Colonic mucosa (tissue), 4 donors: ENCODE measurements around the gene TRIM45. TPM values are rescaled to one million over a fixed set of nuclear protein-coding genes. Genes with fewer than 3 reads are reported as not detected.

ENCODE experiments used
- DNase-seq: peaks from one replicate; pipeline ENCODE4 v3.0.0-alpha.2; 2020
- H3K27ac ChIP-seq: fragments of 200-600 bp; one replicate; pipeline ENCODE4 v1.8.0; 2021
- H3K27me3 ChIP-seq: fragments of 200-600 bp; one replicate; pipeline ENCODE4 v1.8.0; 2021
- H3K36me3 ChIP-seq: fragments of 200-600 bp; one replicate; pipeline ENCODE4 v1.8.0; 2021
- H3K4me1 ChIP-seq: fragments of 200-600 bp; one replicate; pipeline ENCODE4 v1.8.0; 2021; ENCODE audit warnings: mild to moderate bottlenecking
- H3K4me3 ChIP-seq: fragments of 200-600 bp; one replicate; pipeline ENCODE4 v1.8.0; 2021
- H3K9ac ChIP-seq, 2 donors: one replicate each; pipeline ENCODE4 v1.7.0; 2013; ENCODE audit warnings: control low read depth in 2 of 2, low read depth in 2 of 2, low read length in 2 of 2
- H3K9me3 ChIP-seq: fragments of 200-600 bp; one replicate; pipeline ENCODE4 v1.8.0; 2021
- intact Hi-C: fragments of 100-400 bp; cut with DNase I; formaldehyde crosslinking; loops from one replicate; pipeline ENCODE4 v1.14.1; 2022
- total RNA-seq, 2 donors: library from RNA; stranded (reverse); fragmentation: NEBNext Ultra II Directional in 1 of 2; extraction: Animal tissue kit (Norgen Biotek cat#: 25700) in 1 of 2; gene quantifications; one replicate each; pipeline ENCODE4 v1.2.1, GENCODE V29; 2021
- TF ChIP-seq, protein P1 (sequence below): fragments of 200-600 bp; IDR thresholded peaks from one replicate; pipeline ENCODE4 v1.8.0; 2022; ENCODE audit warnings: antibody characterized with exemption, mild to moderate bottlenecking
- donor health status: healthy.
- donor health status: DM: no; HTN: no; CAD: no.
- donor health status: DM: no; HTN: no; CAD: no.

The TRIM45 gene
- total RNA-seq, 2 donors from 2014 or later: 1.2 to 4.1 TPM

DNA sequence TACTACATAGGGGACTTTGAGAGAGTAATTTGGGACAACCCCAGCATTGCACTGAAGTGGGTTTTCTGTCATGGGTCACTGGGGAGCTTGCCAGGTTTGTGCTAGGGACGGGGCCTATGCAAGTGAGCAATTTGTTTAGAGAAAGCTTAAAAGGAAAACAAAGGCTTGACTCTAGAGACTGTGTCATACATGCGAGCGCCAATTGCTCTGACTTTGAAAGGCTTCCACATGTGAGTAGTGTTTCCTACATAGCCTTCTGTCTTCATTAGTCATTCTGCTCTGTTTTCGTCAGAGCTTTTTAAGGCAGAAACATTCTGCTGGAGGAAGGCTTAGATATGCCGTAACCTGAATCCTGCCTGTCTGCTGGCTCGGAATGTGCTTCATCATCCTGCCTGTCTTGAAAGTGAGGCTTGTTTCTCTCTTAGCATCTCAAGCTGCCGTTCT, 28.4 kb downstream of the TRIM45 start:
- Histone ChIP-seq H3K9ac (no peak overlapping the region), H3K27me3 (no peaks in the 10 kb centered on the region), H3K9me3 (no peaks in the 10 kb centered on the region), H3K4me1 (no peaks in the 10 kb centered on the region), H3K4me3 (no peak overlapping the region), H3K27ac (peak overlapping the region; percentile 19), H3K36me3 (no peaks in the 10 kb centered on the region)
- DNase-seq: peak; percentile 30
- intact Hi-C loops: no loop called here
- TF ChIP-seq, protein P1, sequence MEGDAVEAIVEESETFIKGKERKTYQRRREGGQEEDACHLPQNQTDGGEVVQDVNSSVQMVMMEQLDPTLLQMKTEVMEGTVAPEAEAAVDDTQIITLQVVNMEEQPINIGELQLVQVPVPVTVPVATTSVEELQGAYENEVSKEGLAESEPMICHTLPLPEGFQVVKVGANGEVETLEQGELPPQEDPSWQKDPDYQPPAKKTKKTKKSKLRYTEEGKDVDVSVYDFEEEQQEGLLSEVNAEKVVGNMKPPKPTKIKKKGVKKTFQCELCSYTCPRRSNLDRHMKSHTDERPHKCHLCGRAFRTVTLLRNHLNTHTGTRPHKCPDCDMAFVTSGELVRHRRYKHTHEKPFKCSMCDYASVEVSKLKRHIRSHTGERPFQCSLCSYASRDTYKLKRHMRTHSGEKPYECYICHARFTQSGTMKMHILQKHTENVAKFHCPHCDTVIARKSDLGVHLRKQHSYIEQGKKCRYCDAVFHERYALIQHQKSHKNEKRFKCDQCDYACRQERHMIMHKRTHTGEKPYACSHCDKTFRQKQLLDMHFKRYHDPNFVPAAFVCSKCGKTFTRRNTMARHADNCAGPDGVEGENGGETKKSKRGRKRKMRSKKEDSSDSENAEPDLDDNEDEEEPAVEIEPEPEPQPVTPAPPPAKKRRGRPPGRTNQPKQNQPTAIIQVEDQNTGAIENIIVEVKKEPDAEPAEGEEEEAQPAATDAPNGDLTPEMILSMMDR: no peak

DNA sequence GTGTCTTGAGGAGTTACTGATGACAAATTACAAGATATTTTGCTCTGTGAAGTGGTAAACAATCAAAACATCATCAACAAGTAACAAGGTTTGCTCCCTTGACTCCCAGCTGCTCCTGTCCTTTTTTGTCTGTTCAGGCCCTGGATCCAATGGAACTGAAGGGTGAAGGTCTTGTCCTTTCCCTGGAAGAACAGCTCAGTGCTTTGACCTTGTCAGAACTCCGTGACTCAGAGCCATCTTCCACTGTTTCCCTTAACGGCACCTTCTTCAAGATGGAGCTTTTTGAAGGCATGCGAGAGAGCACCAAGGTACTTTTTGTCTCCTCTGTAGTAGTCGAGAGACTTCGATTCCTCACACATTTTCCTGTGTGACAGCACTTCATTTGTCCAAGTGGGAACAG, 29.0 kb downstream of the TRIM45 start:
- H3K27ac ChIP-seq: no peak overlapping the region
- no peak overlapping the region for H3K4me3 ChIP-seq
- intact Hi-C loops: no loop called here
- no peak overlapping the region for H3K9ac ChIP-seq
- TF ChIP-seq, protein P1: no peak
- H3K27me3 ChIP-seq: no peaks in the 10 kb centered on the region
- no peaks in the 10 kb centered on the region for H3K4me1 ChIP-seq
- no peaks in the 10 kb centered on the region for H3K9me3 ChIP-seq
- DNase-seq: no peak
- no peaks in the 10 kb centered on the region for H3K36me3 ChIP-seq

GRCh38 chr1:117089996-117090395, 31.6 kb downstream of the TRIM45 start:
- Histone ChIP-seq H3K36me3 (no peaks in the 10 kb centered on the region), H3K4me1 (no peaks in the 10 kb centered on the region), H3K9ac (no peak overlapping the region), H3K27ac (no peak overlapping the region), H3K9me3 (no peaks in the 10 kb centered on the region), H3K4me3 (no peak overlapping the region), H3K27me3 (no peaks in the 10 kb centered on the region)
- DNase-seq: no peak
- TF ChIP-seq, protein P1: no peak
- intact Hi-C loops: no loop called here

DNA sequence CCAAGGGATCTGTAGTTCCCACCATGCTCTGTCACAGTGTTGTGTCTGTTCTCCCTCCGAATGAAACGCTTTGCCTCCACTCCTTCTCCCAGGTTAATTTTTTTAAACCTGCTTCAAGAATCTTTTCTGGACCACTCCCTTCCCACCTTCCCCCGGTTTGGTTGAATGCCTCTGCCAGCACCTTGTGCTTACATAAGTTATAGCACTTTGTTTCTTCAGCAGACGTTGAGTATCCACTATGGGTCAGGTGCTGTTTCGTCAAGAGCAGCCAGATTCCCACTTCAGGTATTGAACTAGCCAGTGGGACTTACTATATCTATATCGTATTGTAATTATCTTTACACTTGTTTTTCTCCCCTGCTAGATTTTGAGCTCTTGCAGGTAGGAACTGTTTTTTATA, 33.9 kb downstream of the TRIM45 start:
- Histone ChIP-seq H3K4me1 (no peaks in the 10 kb centered on the region), H3K27ac (no peak overlapping the region), H3K27me3 (no peaks in the 10 kb centered on the region), H3K4me3 (no peak overlapping the region), H3K9ac (no peak overlapping the region), H3K36me3 (no peaks in the 10 kb centered on the region), H3K9me3 (no peaks in the 10 kb centered on the region)
- intact Hi-C loops: no loop called here
- no peak for DNase-seq
- TF ChIP-seq, protein P1: no peak

GRCh38 chr1:117084231-117084630, 37.3 kb downstream of the TRIM45 start:
- Histone ChIP-seq H3K27ac (no peak overlapping the region), H3K4me3 (no peak overlapping the region), H3K9ac (no peak overlapping the region), H3K36me3 (no peaks in the 10 kb centered on the region), H3K4me1 (no peaks in the 10 kb centered on the region), H3K9me3 (no peaks in the 10 kb centered on the region), H3K27me3 (no peaks in the 10 kb centered on the region)
- TF ChIP-seq, protein P1: no peak
- intact Hi-C loops: no loop called here
- no peak for DNase-seq

GRCh38 chr1:117079737-117080136, 41.8 kb downstream of the TRIM45 start:
- Histone ChIP-seq H3K9me3 (no peaks in the 10 kb centered on the region), H3K27ac (no peak overlapping the region), H3K9ac (no peak overlapping the region), H3K36me3 (no peaks in the 10 kb centered on the region), H3K4me3 (no peak overlapping the region), H3K4me1 (no peaks in the 10 kb centered on the region), H3K27me3 (no peaks in the 10 kb centered on the region)
- intact Hi-C loops: no loop called here
- DNase-seq: no peak
- TF ChIP-seq, protein P1: no peak
